Measurements from ENCODE around the gene PIWIL1. TPM values are rescaled to one million over a fixed set of nuclear protein-coding genes. Genes with fewer than 3 reads are reported as not detected.

Gene PIWIL1
- total RNA-seq, 1 experiment from 2014 or later: not detected

- Histone ChIP-seq H3K4me1 (ENCODE audit: control insufficient read depth in 1 of 2, insufficient read depth in 2 of 2, low read length in 2 of 2) (no peaks in the 10 kb centered on the region), H3K4me3 (replicated peaks in 1 of 2; ENCODE audit: low read depth in 1 of 2, low read length in 2 of 2) (no peak overlapping the region), H3K9ac (ENCODE audit: low read length) (no peak overlapping the region), H3K36me3 (ENCODE audit: control insufficient read depth in 1 of 2, insufficient read depth in 2 of 2, low read length in 2 of 2) (no peaks in the 10 kb centered on the region), H3K27me3 (ENCODE audit: insufficient read depth, low read length) (no peaks in the 10 kb centered on the region), H2AFZ (ENCODE audit: low read depth, low read length, poor library complexity, severe bottlenecking) (no peak overlapping the region), H3K4me2 (ENCODE audit: low read length) (no peak overlapping the region), H4K20me1 (ENCODE audit: insufficient read depth) (no peaks in the 10 kb centered on the region), H3K27ac (ENCODE audit: low read depth, low read length) (no peak overlapping the region), H3K9me2 (ENCODE audit: insufficient read depth) (no peaks in the 10 kb centered on the region), H3K79me2 (ENCODE audit: insufficient read depth, low read length) (no peaks in the 10 kb centered on the region), H3K9me3 (ENCODE audit: control insufficient read depth in 1 of 2, insufficient read depth in 1 of 2, low read depth in 1 of 2, low read length in 2 of 2) (no peaks in the 10 kb centered on the region)
- intact Hi-C loops (cut with micrococcal nuclease): no loop called here
- ATAC-seq: no peak
- TF ChIP-seq CBX3 (IDR thresholded peaks at IDR 0.05; ENCODE audit: low read depth) (no peak), YY1 (IDR thresholded peaks at IDR 0.05; ENCODE audit: extremely low read depth, insufficient replicate concordance, low read depth, low read length) (no peak), FOSL1 (IDR thresholded peaks at IDR 0.05; ENCODE audit: low read depth) (no peak), POLR2A (IDR thresholded peaks at IDR 0.05; ENCODE audit: borderline replicate concordance, extremely low read depth, insufficient read depth, insufficient read length) (no peak)
- DNase-seq (ENCODE audit: low read depth, low spot score): no peak
- RAD21 ChIA-PET (ENCODE audit: low non-redundant PET in 1 of 2, low total read pairs in 2 of 2, uncharacterized antibody in 2 of 2, unreplicated experiment in 2 of 2): no interaction called here
- POLR2A ChIA-PET: no interaction called here
- CTCF ChIA-PET: no interaction called here
- no TSS peak for BruUV-seq (replicated peaks)
These were observed 16.7 kb downstream of the PIWIL1 start for GRCh38 chr12:130354407-130354806.

- Histone ChIP-seq H3K4me3 (replicated peaks in 1 of 2; ENCODE audit: low read depth in 1 of 2, low read length in 2 of 2) (no peak overlapping the region), H3K36me3 (ENCODE audit: control insufficient read depth in 1 of 2, insufficient read depth in 2 of 2, low read length in 2 of 2) (no peaks in the 10 kb centered on the region), H3K4me1 (ENCODE audit: control insufficient read depth in 1 of 2, insufficient read depth in 2 of 2, low read length in 2 of 2) (no peaks in the 10 kb centered on the region), H3K9ac (ENCODE audit: low read length) (no peak overlapping the region), H2AFZ (ENCODE audit: low read depth, low read length, poor library complexity, severe bottlenecking) (no peak overlapping the region), H3K27me3 (ENCODE audit: insufficient read depth, low read length) (no peaks in the 10 kb centered on the region), H4K20me1 (ENCODE audit: insufficient read depth) (no peaks in the 10 kb centered on the region), H3K27ac (ENCODE audit: low read depth, low read length) (no peak overlapping the region), H3K4me2 (ENCODE audit: low read length) (no peak overlapping the region), H3K79me2 (ENCODE audit: insufficient read depth, low read length) (no peaks in the 10 kb centered on the region), H3K9me3 (ENCODE audit: control insufficient read depth in 1 of 2, insufficient read depth in 1 of 2, low read depth in 1 of 2, low read length in 2 of 2) (no peaks in the 10 kb centered on the region), H3K9me2 (ENCODE audit: insufficient read depth) (no peaks in the 10 kb centered on the region)
- BruUV-seq (replicated peaks): no TSS peak
- POLR2A ChIA-PET: no interaction called here
- DNase-seq (ENCODE audit: low read depth, low spot score) (no peak), ATAC-seq (no peak)
- RAD21 ChIA-PET (ENCODE audit: low non-redundant PET in 1 of 2, low total read pairs in 2 of 2, uncharacterized antibody in 2 of 2, unreplicated experiment in 2 of 2): no interaction called here
- TF ChIP-seq EZH2 (IDR thresholded peaks at IDR 0.05) (no peak), SIN3A (IDR thresholded peaks at IDR 0.05; ENCODE audit: low read depth) (no peak), RAD21 (IDR thresholded peaks at IDR 0.05; ENCODE audit: low read depth) (no peak), CEBPB (IDR thresholded peaks at IDR 0.05; ENCODE audit: low read depth) (no peak), EZH2phosphoT487 (IDR thresholded peaks at IDR 0.05; ENCODE audit: borderline replicate concordance) (no peak), JUND (IDR thresholded peaks at IDR 0.05) (no peak), YY1 (IDR thresholded peaks at IDR 0.05; ENCODE audit: extremely low read depth, insufficient replicate concordance, low read depth, low read length) (no peak), MAX (IDR thresholded peaks at IDR 0.05) (no peak), POLR2AphosphoS5 (IDR thresholded peaks at IDR 0.05; ENCODE audit: low read depth, low read length) (no peak), ZBTB33 (IDR thresholded peaks at IDR 0.05; ENCODE audit: extremely low read depth, insufficient replicate concordance, low read length) (no peak), REST (IDR thresholded peaks at IDR 0.05; ENCODE audit: low read depth) (no peak), ATF3 (IDR thresholded peaks at IDR 0.05) (no peak), SP1 (IDR thresholded peaks at IDR 0.05; ENCODE audit: low read depth) (no peak), POLR2A (IDR thresholded peaks at IDR 0.05; ENCODE audit: borderline replicate concordance, extremely low read depth, insufficient read depth, insufficient read length) (no peak)
- intact Hi-C loops (cut with micrococcal nuclease): no loop called here
- CTCF ChIA-PET: no interaction called here
These were observed 18.5 kb downstream of the PIWIL1 start for GRCh38 chr12:130356222-130356621.
